ENCODE data around the gene TRIOBP.

DNA sequence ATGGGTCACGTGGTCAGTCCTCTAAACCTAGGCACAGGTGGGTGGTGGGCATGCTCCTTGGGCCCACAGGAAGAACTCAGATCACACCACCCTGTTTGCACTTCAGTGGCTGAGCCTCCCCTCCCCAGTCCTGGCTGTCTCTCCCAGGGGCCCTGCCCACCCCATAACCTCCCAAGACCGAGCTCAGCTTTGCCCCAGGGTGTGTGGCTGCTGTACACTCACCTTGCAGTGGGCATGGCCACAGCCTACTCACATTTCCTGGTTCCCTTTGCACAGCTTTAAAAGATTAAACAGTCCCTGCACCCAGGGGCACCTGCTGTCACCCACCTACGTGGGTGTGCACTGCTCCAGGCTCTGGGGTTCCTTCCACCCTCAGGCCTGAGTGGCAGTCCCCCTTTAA lies 13.8 kb downstream of the TRIOBP start:
- TF ChIP-seq, protein P1, sequence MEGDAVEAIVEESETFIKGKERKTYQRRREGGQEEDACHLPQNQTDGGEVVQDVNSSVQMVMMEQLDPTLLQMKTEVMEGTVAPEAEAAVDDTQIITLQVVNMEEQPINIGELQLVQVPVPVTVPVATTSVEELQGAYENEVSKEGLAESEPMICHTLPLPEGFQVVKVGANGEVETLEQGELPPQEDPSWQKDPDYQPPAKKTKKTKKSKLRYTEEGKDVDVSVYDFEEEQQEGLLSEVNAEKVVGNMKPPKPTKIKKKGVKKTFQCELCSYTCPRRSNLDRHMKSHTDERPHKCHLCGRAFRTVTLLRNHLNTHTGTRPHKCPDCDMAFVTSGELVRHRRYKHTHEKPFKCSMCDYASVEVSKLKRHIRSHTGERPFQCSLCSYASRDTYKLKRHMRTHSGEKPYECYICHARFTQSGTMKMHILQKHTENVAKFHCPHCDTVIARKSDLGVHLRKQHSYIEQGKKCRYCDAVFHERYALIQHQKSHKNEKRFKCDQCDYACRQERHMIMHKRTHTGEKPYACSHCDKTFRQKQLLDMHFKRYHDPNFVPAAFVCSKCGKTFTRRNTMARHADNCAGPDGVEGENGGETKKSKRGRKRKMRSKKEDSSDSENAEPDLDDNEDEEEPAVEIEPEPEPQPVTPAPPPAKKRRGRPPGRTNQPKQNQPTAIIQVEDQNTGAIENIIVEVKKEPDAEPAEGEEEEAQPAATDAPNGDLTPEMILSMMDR (optimal IDR thresholded peaks at IDR 0.05 in 1 of 3, IDR thresholded peaks at IDR 0.05 in 1 of 3, conservative IDR thresholded peaks at IDR 0.05 in 1 of 3; ENCODE audit: extremely low read depth in 1 of 3, insufficient read depth in 2 of 3, low read length in 3 of 3) = no peak
- TF ChIP-seq EZH2 (IDR thresholded peaks at IDR 0.05; ENCODE audit: low read length) = no peak
